ENCODE measurements around the gene ST3GAL6.

GRCh38 chr3:98727638-98728037, 35.5 kb upstream of the ST3GAL6 start:
- TF ChIP-seq POLR2AphosphoS5 (IDR thresholded peaks at IDR 0.05), result no peak
- no peak for TF ChIP-seq POLR2A (IDR thresholded peaks at IDR 0.05)
- TF ChIP-seq, protein P1, sequence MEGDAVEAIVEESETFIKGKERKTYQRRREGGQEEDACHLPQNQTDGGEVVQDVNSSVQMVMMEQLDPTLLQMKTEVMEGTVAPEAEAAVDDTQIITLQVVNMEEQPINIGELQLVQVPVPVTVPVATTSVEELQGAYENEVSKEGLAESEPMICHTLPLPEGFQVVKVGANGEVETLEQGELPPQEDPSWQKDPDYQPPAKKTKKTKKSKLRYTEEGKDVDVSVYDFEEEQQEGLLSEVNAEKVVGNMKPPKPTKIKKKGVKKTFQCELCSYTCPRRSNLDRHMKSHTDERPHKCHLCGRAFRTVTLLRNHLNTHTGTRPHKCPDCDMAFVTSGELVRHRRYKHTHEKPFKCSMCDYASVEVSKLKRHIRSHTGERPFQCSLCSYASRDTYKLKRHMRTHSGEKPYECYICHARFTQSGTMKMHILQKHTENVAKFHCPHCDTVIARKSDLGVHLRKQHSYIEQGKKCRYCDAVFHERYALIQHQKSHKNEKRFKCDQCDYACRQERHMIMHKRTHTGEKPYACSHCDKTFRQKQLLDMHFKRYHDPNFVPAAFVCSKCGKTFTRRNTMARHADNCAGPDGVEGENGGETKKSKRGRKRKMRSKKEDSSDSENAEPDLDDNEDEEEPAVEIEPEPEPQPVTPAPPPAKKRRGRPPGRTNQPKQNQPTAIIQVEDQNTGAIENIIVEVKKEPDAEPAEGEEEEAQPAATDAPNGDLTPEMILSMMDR (IDR thresholded peaks at IDR 0.05), result no peak
- no peak for TF ChIP-seq EP300 (IDR thresholded peaks at IDR 0.05)

Data from sigmoid colon (tissue), 4 donors.